H1 (cell line): ENCODE measurements around the gene FOXN4.

Experiments used
- BACH1 ChIP-seq: IDR thresholded peaks from 2 replicates; pipeline ENCODE4 v1.6.1; 2012; ENCODE audit warnings: low read length, improper control_type of control experiment
- CREB1 ChIP-seq: IDR thresholded peaks from 2 replicates; pipeline ENCODE4 v1.6.1; 2012; ENCODE audit warnings: inconsistent platforms
- CTCF ChIP-seq, 3 experiments: IDR thresholded peaks; 1 replicate in 2 of 3; 2 replicates in 1 of 3; pipeline versions ENCODE4 v1.5.1 to v1.6.1; 2011; ENCODE audit warnings: low read length in 3 of 3, mild to moderate bottlenecking in 3 of 3, inconsistent platforms in 2 of 3, low read depth in 1 of 3, moderate library complexity in 1 of 3; ENCODE audit not compliant: insufficient read depth in 1 of 3; ENCODE audit errors: control extremely low read depth in 1 of 3
- EP300 ChIP-seq, 2 experiments: IDR thresholded peaks; 1 replicate in 1 of 2; 2 replicates in 1 of 2; pipeline ENCODE4 v1.6.1; 2011 to 2012; ENCODE audit warnings: low read depth in 2 of 2, low read length in 2 of 2, mild to moderate bottlenecking in 2 of 2, borderline replicate concordance in 1 of 2, inconsistent platforms in 1 of 2, moderate library complexity in 1 of 2
- EZH2 ChIP-seq: fragments of 200-600 bp; sonication (generic); IDR thresholded peaks from 2 replicates; pipeline ENCODE4 v1.7.1; 2012; ENCODE audit warnings: low read depth, mild to moderate bottlenecking, moderate library complexity, low read length, inconsistent platforms; ENCODE audit not compliant: severe bottlenecking
- GABPA ChIP-seq: IDR thresholded peaks from 2 replicates; pipeline ENCODE4 v1.6.1; 2011; ENCODE audit warnings: mild to moderate bottlenecking, low read length, moderate library complexity, borderline replicate concordance; ENCODE audit not compliant: insufficient read depth
- GTF2F1 ChIP-seq: IDR thresholded peaks from 2 replicates; pipeline ENCODE4 v1.6.1; 2012; ENCODE audit warnings: low read depth, low read length, improper control_type of control experiment, borderline replicate concordance
- NRF1 ChIP-seq: IDR thresholded peaks from 2 replicates; pipeline ENCODE4 v1.6.1; 2011; ENCODE audit warnings: mild to moderate bottlenecking, low read depth, low read length, improper control_type of control experiment
- POLR2A ChIP-seq, 2 experiments: IDR thresholded peaks; 1 replicate in 1 of 2; 2 replicates in 1 of 2; pipeline ENCODE4 v1.6.1; 2011; ENCODE audit warnings: low read depth in 2 of 2, low read length in 2 of 2, mild to moderate bottlenecking in 2 of 2; ENCODE audit errors: control extremely low read depth in 1 of 2
- RXRA ChIP-seq: IDR thresholded peaks from 2 replicates; pipeline ENCODE4 v1.6.1; 2011; ENCODE audit warnings: low read depth, mild to moderate bottlenecking, low read length, moderate library complexity; ENCODE audit not compliant: insufficient read depth
- SIN3A ChIP-seq, 2 experiments: IDR thresholded peaks in 1 of 2; conservative IDR thresholded peaks in 1 of 2; 2 replicates each; pipeline ENCODE4 v1.6.1; 2011 to 2012; ENCODE audit warnings: low read length in 2 of 2, improper control_type of control experiment in 1 of 2, low read depth in 1 of 2, mild to moderate bottlenecking in 1 of 2
- SP1 ChIP-seq: IDR thresholded peaks from 2 replicates; pipeline ENCODE4 v1.6.1; 2011; ENCODE audit warnings: low read depth, low read length
- TAF1 ChIP-seq: IDR thresholded peaks from 2 replicates; pipeline ENCODE4 v1.6.1; 2011; ENCODE audit warnings: mild to moderate bottlenecking, low read depth, low read length
- YY1 ChIP-seq: IDR thresholded peaks from 2 replicates; pipeline ENCODE4 v1.6.1; 2011; ENCODE audit warnings: low read depth, mild to moderate bottlenecking, low read length

DNA sequence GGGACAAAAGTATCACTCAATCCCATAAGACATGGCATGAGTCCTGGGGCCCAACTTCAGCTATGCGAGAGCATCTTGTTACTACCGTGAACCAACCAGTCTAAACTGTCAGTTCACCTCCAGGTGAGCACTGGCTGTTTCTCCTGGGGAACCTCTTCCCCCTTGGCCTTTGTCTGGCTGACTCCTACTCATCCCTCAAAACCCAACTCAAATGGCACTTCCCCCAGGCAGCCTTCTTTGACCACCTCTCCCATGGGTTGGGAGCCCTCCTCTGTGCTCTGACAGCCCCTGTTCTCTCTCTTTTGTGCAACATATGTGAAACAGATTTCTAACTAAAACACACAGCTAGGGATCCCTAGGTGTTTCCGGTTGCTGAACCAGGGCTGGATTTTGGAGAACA, 37.7 kb downstream of the FOXN4 start:
- TF ChIP-seq CTCF (IDR thresholded peaks at IDR 0.05; ENCODE audit: control extremely low read depth in 1 of 3, insufficient read depth in 1 of 3, low read depth in 1 of 3, low read length in 3 of 3) (no peak), SIN3A (conservative IDR thresholded peaks at IDR 0.05 in 1 of 2, IDR thresholded peaks at IDR 0.05 in 1 of 2; ENCODE audit: low read depth in 1 of 2, low read length in 2 of 2) (no peak), GABPA (no peak), POLR2A (IDR thresholded peaks at IDR 0.05; ENCODE audit: control extremely low read depth in 1 of 2, low read depth in 2 of 2, low read length in 2 of 2) (no peak), YY1 (no peak), SP1 (no peak), GTF2F1 (no peak), TAF1 (no peak), RXRA (no peak), EZH2 (no peak), NRF1 (no peak), EP300 (IDR thresholded peaks at IDR 0.05; ENCODE audit: borderline replicate concordance in 1 of 2, low read depth in 2 of 2, low read length in 2 of 2) (no peak), BACH1 (no peak), CREB1 (no peak)
